Tibial nerve (tissue), 4 donors: Measurements from ENCODE around the gene PMS1.

ENCODE experiments used
- CTCF ChIP-seq, 5 experiments: fragments of 200-600 bp in 3 of 5; fragments of 450-650 bp in 2 of 5; sonication (generic) in 3 of 5; IDR thresholded peaks; one replicate each; pipeline ENCODE4 v1.5.1; 2016 to 2019; ENCODE audit warnings: antibody characterized with exemption in 5 of 5, mild to moderate bottlenecking in 3 of 5, moderate library complexity in 2 of 5
- EP300 ChIP-seq, 2 donors: sonication (generic); formaldehyde crosslinking; IDR thresholded peaks; one replicate each; pipeline ENCODE4 v1.6.1; 2017; ENCODE audit warnings: antibody characterized with exemption in 2 of 2, mild to moderate bottlenecking in 1 of 2
- POLR2A ChIP-seq, 2 donors: fragments of 450-650 bp; IDR thresholded peaks; one replicate each; pipeline ENCODE4 v1.6.1; 2017; ENCODE audit warnings: antibody characterized with exemption in 2 of 2, mild to moderate bottlenecking in 2 of 2, moderate library complexity in 2 of 2

GRCh38 chr2:189874586-189875320, 90.5 kb downstream of the PMS1 start:
- TF ChIP-seq CTCF (IDR thresholded peaks at IDR 0.05), result no peak
- no peak for TF ChIP-seq POLR2A (IDR thresholded peaks at IDR 0.05)
- TF ChIP-seq EP300 (IDR thresholded peaks at IDR 0.05), result no peak
